ENCODE data around the gene AP3B1.

AP3B1 gene

GRCh38 chr5:78323241-78323640 is 28.7 kb upstream of the AP3B1 start:
- Histone ChIP-seq H3K27me3 (ENCODE audit: insufficient read depth, low read length, poor library complexity) (no peaks in the 10 kb centered on the region), H2BK15ac (replicated peaks; ENCODE audit: low read depth) (no peak overlapping the region), H4K5ac (ENCODE audit: low read length) (no peak overlapping the region), H3K4me3 (ENCODE audit: low read length) (no peak overlapping the region), H3K79me2 (ENCODE audit: control insufficient read depth, insufficient read depth, low read length) (no peaks in the 10 kb centered on the region), H3K4me2 (ENCODE audit: low read length) (no peak overlapping the region), H3K4ac (ENCODE audit: low read depth, low read length) (no peak overlapping the region), H3K56ac (ENCODE audit: low read length) (no peak overlapping the region), H2BK5ac (ENCODE audit: low read length) (no peak overlapping the region), H4K8ac (ENCODE audit: low read depth, low read length) (no peak overlapping the region), H2BK120ac (ENCODE audit: low read depth, low read length) (no peak overlapping the region), H2AK5ac (ENCODE audit: low read length) (no peak overlapping the region), H3K79me1 (ENCODE audit: low read length) (no peaks in the 10 kb centered on the region), H3K18ac (ENCODE audit: low read length) (no peak overlapping the region), H3K36me3 (ENCODE audit: control insufficient read depth, insufficient read depth, low read length) (no peaks in the 10 kb centered on the region), H3K9ac (ENCODE audit: low read length) (no peak overlapping the region), H3K4me1 (ENCODE audit: control insufficient read depth, low read depth, low read length) (peaks cover under 1% of the 10 kb centered on the region), H3K23ac (ENCODE audit: low read length) (no peak overlapping the region), H3K27ac (ENCODE audit: low read depth, low read length) (no peak overlapping the region)
- no peak for DNase-seq

GRCh38 chr5:78320401-78320800 is 25.9 kb upstream of the AP3B1 start:
- Histone ChIP-seq H3K56ac (ENCODE audit: low read length) (no peak overlapping the region), H3K4me1 (ENCODE audit: control insufficient read depth, low read depth, low read length) (no peaks in the 10 kb centered on the region), H2BK5ac (ENCODE audit: low read length) (no peak overlapping the region), H3K18ac (ENCODE audit: low read length) (no peak overlapping the region), H3K4me2 (ENCODE audit: low read length) (no peak overlapping the region), H3K36me3 (ENCODE audit: control insufficient read depth, insufficient read depth, low read length) (no peaks in the 10 kb centered on the region), H3K79me1 (ENCODE audit: low read length) (no peaks in the 10 kb centered on the region), H3K4me3 (ENCODE audit: low read length) (no peak overlapping the region), H3K27me3 (ENCODE audit: insufficient read depth, low read length, poor library complexity) (no peaks in the 10 kb centered on the region), H3K4ac (ENCODE audit: low read depth, low read length) (no peak overlapping the region), H3K9ac (ENCODE audit: low read length) (no peak overlapping the region), H3K23ac (ENCODE audit: low read length) (no peak overlapping the region), H4K8ac (ENCODE audit: low read depth, low read length) (no peak overlapping the region), H4K5ac (ENCODE audit: low read length) (no peak overlapping the region), H2BK15ac (replicated peaks; ENCODE audit: low read depth) (no peak overlapping the region), H3K27ac (ENCODE audit: low read depth, low read length) (no peak overlapping the region), H2BK120ac (ENCODE audit: low read depth, low read length) (no peak overlapping the region), H2AK5ac (ENCODE audit: low read length) (no peak overlapping the region), H3K79me2 (ENCODE audit: control insufficient read depth, insufficient read depth, low read length) (no peaks in the 10 kb centered on the region)
- DNase-seq = peak; percentile 32
- no CpG with 5 or more reads among the region's 2 CpGs for WGBS (ENCODE audit: extremely low coverage, insufficient coverage, low lambda C conversion rate)

GRCh38 chr5:78318337-78318736 is 23.8 kb upstream of the AP3B1 start:
- Histone ChIP-seq H3K27ac (ENCODE audit: low read depth, low read length) (no peak overlapping the region), H3K4me2 (ENCODE audit: low read length) (no peak overlapping the region), H3K27me3 (ENCODE audit: insufficient read depth, low read length, poor library complexity) (no peaks in the 10 kb centered on the region), H2BK15ac (replicated peaks; ENCODE audit: low read depth) (no peak overlapping the region), H3K4ac (ENCODE audit: low read depth, low read length) (no peak overlapping the region), H3K23ac (ENCODE audit: low read length) (no peak overlapping the region), H3K9ac (ENCODE audit: low read length) (no peak overlapping the region), H3K56ac (ENCODE audit: low read length) (no peak overlapping the region), H3K36me3 (ENCODE audit: control insufficient read depth, insufficient read depth, low read length) (no peaks in the 10 kb centered on the region), H4K5ac (ENCODE audit: low read length) (no peak overlapping the region), H2BK5ac (ENCODE audit: low read length) (no peak overlapping the region), H2AK5ac (ENCODE audit: low read length) (no peak overlapping the region), H3K79me2 (ENCODE audit: control insufficient read depth, insufficient read depth, low read length) (no peaks in the 10 kb centered on the region), H3K4me1 (ENCODE audit: control insufficient read depth, low read depth, low read length) (no peaks in the 10 kb centered on the region), H3K4me3 (ENCODE audit: low read length) (no peak overlapping the region), H3K79me1 (ENCODE audit: low read length) (no peaks in the 10 kb centered on the region), H2BK120ac (ENCODE audit: low read depth, low read length) (no peak overlapping the region), H4K8ac (ENCODE audit: low read depth, low read length) (no peak overlapping the region), H3K18ac (ENCODE audit: low read length) (no peak overlapping the region)
- no peak for DNase-seq
- WGBS (ENCODE audit: extremely low coverage, insufficient coverage, low lambda C conversion rate) = no CpG with 5 or more reads among the region's 3 CpGs

- no peak overlapping the region for H4K5ac ChIP-seq (ENCODE audit: low read length)
These were observed 23.0 kb upstream of the AP3B1 start for GRCh38 chr5:78317515-78317914.

GRCh38 chr5:78308703-78309102 is 14.2 kb upstream of the AP3B1 start:
- Histone ChIP-seq H3K4ac (ENCODE audit: low read depth, low read length) (no peak overlapping the region), H3K18ac (ENCODE audit: low read length) (no peak overlapping the region)
- no peak for DNase-seq

More at GRCh38 chr5:78317515-78317914, 23.0 kb upstream of the AP3B1 start:
- no peak overlapping the region for H4K8ac ChIP-seq (ENCODE audit: low read depth, low read length)
- H3K79me1 ChIP-seq (ENCODE audit: low read length) = no peaks in the 10 kb centered on the region
- no CpG with 5 or more reads among the region's 5 CpGs for WGBS (ENCODE audit: extremely low coverage, insufficient coverage, low lambda C conversion rate)
- no peak overlapping the region for H3K4me3 ChIP-seq (ENCODE audit: low read length)
- H3K9ac ChIP-seq (ENCODE audit: low read length) = no peak overlapping the region
- no peak overlapping the region for H2AK5ac ChIP-seq (ENCODE audit: low read length)
- no peaks in the 10 kb centered on the region for H3K4me1 ChIP-seq (ENCODE audit: control insufficient read depth, low read depth, low read length)
- H3K27me3 ChIP-seq (ENCODE audit: insufficient read depth, low read length, poor library complexity) = no peaks in the 10 kb centered on the region
- no peaks in the 10 kb centered on the region for H3K79me2 ChIP-seq (ENCODE audit: control insufficient read depth, insufficient read depth, low read length)
- H3K27ac ChIP-seq (ENCODE audit: low read depth, low read length) = no peak overlapping the region
- no peak for DNase-seq
- no peak overlapping the region for H3K4ac ChIP-seq (ENCODE audit: low read depth, low read length)
- H3K36me3 ChIP-seq (ENCODE audit: control insufficient read depth, insufficient read depth, low read length) = no peaks in the 10 kb centered on the region
- H3K56ac ChIP-seq (ENCODE audit: low read length) = no peak overlapping the region
- no peak overlapping the region for H3K23ac ChIP-seq (ENCODE audit: low read length)
- no peak overlapping the region for H2BK15ac ChIP-seq (replicated peaks; ENCODE audit: low read depth)
- no peak overlapping the region for H2BK5ac ChIP-seq (ENCODE audit: low read length)
- H3K4me2 ChIP-seq (ENCODE audit: low read length) = no peak overlapping the region
- no peak overlapping the region for H3K18ac ChIP-seq (ENCODE audit: low read length)
- H2BK120ac ChIP-seq (ENCODE audit: low read depth, low read length) = no peak overlapping the region

GRCh38 chr5:78300464-78301045 is 6.1 kb upstream of the AP3B1 start:
- DNase-seq = peak; percentile 51

More at GRCh38 chr5:78308703-78309102, 14.2 kb upstream of the AP3B1 start:
- Histone ChIP-seq H3K4me3 (ENCODE audit: low read length) (no peak overlapping the region), H2BK5ac (ENCODE audit: low read length) (no peak overlapping the region), H2BK120ac (ENCODE audit: low read depth, low read length) (no peak overlapping the region), H3K56ac (ENCODE audit: low read length) (no peak overlapping the region), H3K27me3 (ENCODE audit: insufficient read depth, low read length, poor library complexity) (no peaks in the 10 kb centered on the region), H3K79me1 (ENCODE audit: low read length) (no peaks in the 10 kb centered on the region), H3K4me1 (ENCODE audit: control insufficient read depth, low read depth, low read length) (peaks cover 2% of the 10 kb centered on the region), H3K23ac (ENCODE audit: low read length) (no peak overlapping the region), H3K27ac (ENCODE audit: low read depth, low read length) (no peak overlapping the region), H2BK15ac (replicated peaks; ENCODE audit: low read depth) (no peak overlapping the region), H4K5ac (ENCODE audit: low read length) (no peak overlapping the region), H3K9ac (ENCODE audit: low read length) (no peak overlapping the region), H4K8ac (ENCODE audit: low read depth, low read length) (no peak overlapping the region), H3K36me3 (ENCODE audit: control insufficient read depth, insufficient read depth, low read length) (no peaks in the 10 kb centered on the region), H3K79me2 (ENCODE audit: control insufficient read depth, insufficient read depth, low read length) (no peaks in the 10 kb centered on the region), H2AK5ac (ENCODE audit: low read length) (no peak overlapping the region), H3K4me2 (ENCODE audit: low read length) (no peak overlapping the region)
- WGBS (ENCODE audit: extremely low coverage, insufficient coverage, low lambda C conversion rate) = no CpG with 5 or more reads among the region's 1 CpG

More at GRCh38 chr5:78300464-78301045, 6.1 kb upstream of the AP3B1 start:
- no CpG with 5 or more reads among the region's 2 CpGs for WGBS (ENCODE audit: extremely low coverage, insufficient coverage, low lambda C conversion rate)
- Histone ChIP-seq H3K27ac (ENCODE audit: low read depth, low read length) (no peak overlapping the region), H3K23ac (ENCODE audit: low read length) (no peak overlapping the region), H3K4me3 (ENCODE audit: low read length) (no peak overlapping the region), H4K5ac (ENCODE audit: low read length) (no peak overlapping the region), H3K4me2 (ENCODE audit: low read length) (no peak overlapping the region), H2BK5ac (ENCODE audit: low read length) (no peak overlapping the region), H2BK120ac (ENCODE audit: low read depth, low read length) (no peak overlapping the region), H3K4me1 (ENCODE audit: control insufficient read depth, low read depth, low read length) (no peaks in the 10 kb centered on the region), H3K27me3 (ENCODE audit: insufficient read depth, low read length, poor library complexity) (no peaks in the 10 kb centered on the region), H2BK15ac (replicated peaks; ENCODE audit: low read depth) (no peak overlapping the region), H3K36me3 (ENCODE audit: control insufficient read depth, insufficient read depth, low read length) (no peaks in the 10 kb centered on the region), H3K9ac (ENCODE audit: low read length) (no peak overlapping the region), H4K8ac (ENCODE audit: low read depth, low read length) (no peak overlapping the region), H3K4ac (ENCODE audit: low read depth, low read length) (no peak overlapping the region), H3K79me2 (ENCODE audit: control insufficient read depth, insufficient read depth, low read length) (no peaks in the 10 kb centered on the region), H2AK5ac (ENCODE audit: low read length) (no peak overlapping the region), H3K18ac (ENCODE audit: low read length) (no peak overlapping the region), H3K56ac (ENCODE audit: low read length) (no peak overlapping the region), H3K79me1 (ENCODE audit: low read length) (no peaks in the 10 kb centered on the region)

Measured in mesendoderm (in vitro differentiated cells).